Measurements from ENCODE around the gene DOCK1.

Gene DOCK1

GRCh38 chr10:127283017-127283416 is 377.8 kb downstream of the DOCK1 start:
- no peak for TF ChIP-seq GATA2 (IDR thresholded peaks at IDR 0.05; ENCODE audit: low read depth, low read length)
- no peak for TF ChIP-seq GATA3 (IDR thresholded peaks at IDR 0.05; ENCODE audit: low read depth, low read length)

GRCh38 chr10:127283576-127283975 is 378.3 kb downstream of the DOCK1 start:
- TF ChIP-seq GATA3 (IDR thresholded peaks at IDR 0.05; ENCODE audit: low read depth, low read length), result no peak
- TF ChIP-seq GATA2 (IDR thresholded peaks at IDR 0.05; ENCODE audit: low read depth, low read length), result no peak

GRCh38 chr10:127290850-127291249 is 385.6 kb downstream of the DOCK1 start:
- no peak for TF ChIP-seq GATA3 (IDR thresholded peaks at IDR 0.05; ENCODE audit: low read depth, low read length)
- TF ChIP-seq GATA2 (IDR thresholded peaks at IDR 0.05; ENCODE audit: low read depth, low read length), result no peak

GRCh38 chr10:127291329-127291728 is 386.1 kb downstream of the DOCK1 start:
- no peak for TF ChIP-seq GATA3 (IDR thresholded peaks at IDR 0.05; ENCODE audit: low read depth, low read length)
- no peak for TF ChIP-seq GATA2 (IDR thresholded peaks at IDR 0.05; ENCODE audit: low read depth, low read length)

- no peak for TF ChIP-seq GATA3 (IDR thresholded peaks at IDR 0.05; ENCODE audit: low read depth, low read length)
- TF ChIP-seq GATA2 (IDR thresholded peaks at IDR 0.05; ENCODE audit: low read depth, low read length), result no peak
Measured at GRCh38 chr10:127292888-127293287, 387.7 kb downstream of the DOCK1 start.

GRCh38 chr10:127293640-127294039 is 388.4 kb downstream of the DOCK1 start:
- no peak for TF ChIP-seq GATA2 (IDR thresholded peaks at IDR 0.05; ENCODE audit: low read depth, low read length)
- no peak for TF ChIP-seq GATA3 (IDR thresholded peaks at IDR 0.05; ENCODE audit: low read depth, low read length)

GRCh38 chr10:127296696-127297095 is 391.5 kb downstream of the DOCK1 start:
- TF ChIP-seq GATA3 (IDR thresholded peaks at IDR 0.05; ENCODE audit: low read depth, low read length) (no peak), GATA2 (IDR thresholded peaks at IDR 0.05; ENCODE audit: low read depth, low read length) (no peak)

- no peak for TF ChIP-seq GATA2 (IDR thresholded peaks at IDR 0.05; ENCODE audit: low read depth, low read length)
Measured at GRCh38 chr10:127298381-127298780, 393.2 kb downstream of the DOCK1 start.

- TF ChIP-seq GATA3 (IDR thresholded peaks at IDR 0.05; ENCODE audit: low read depth, low read length) (no peak), GATA2 (IDR thresholded peaks at IDR 0.05; ENCODE audit: low read depth, low read length) (no peak)
Measured at GRCh38 chr10:127299956-127300689, 394.9 kb downstream of the DOCK1 start.

GRCh38 chr10:127300868-127301321 is 395.7 kb downstream of the DOCK1 start:
- TF ChIP-seq GATA3 (IDR thresholded peaks at IDR 0.05; ENCODE audit: low read depth, low read length), result no peak
- no peak for TF ChIP-seq GATA2 (IDR thresholded peaks at IDR 0.05; ENCODE audit: low read depth, low read length)

- TF ChIP-seq GATA3 (IDR thresholded peaks at IDR 0.05; ENCODE audit: low read depth, low read length) (no peak), GATA2 (IDR thresholded peaks at IDR 0.05; ENCODE audit: low read depth, low read length) (no peak)
Measured at GRCh38 chr10:127302343-127302742, 397.1 kb downstream of the DOCK1 start.

GRCh38 chr10:127303105-127303504 is 397.9 kb downstream of the DOCK1 start:
- TF ChIP-seq GATA2 (IDR thresholded peaks at IDR 0.05; ENCODE audit: low read depth, low read length), result no peak
- TF ChIP-seq GATA3 (IDR thresholded peaks at IDR 0.05; ENCODE audit: low read depth, low read length), result no peak

GRCh38 chr10:127303746-127304145 is 398.5 kb downstream of the DOCK1 start:
- TF ChIP-seq GATA2 (IDR thresholded peaks at IDR 0.05; ENCODE audit: low read depth, low read length) (no peak), GATA3 (IDR thresholded peaks at IDR 0.05; ENCODE audit: low read depth, low read length) (no peak)

- no peak for TF ChIP-seq GATA3 (IDR thresholded peaks at IDR 0.05; ENCODE audit: low read depth, low read length)
- no peak for TF ChIP-seq GATA2 (IDR thresholded peaks at IDR 0.05; ENCODE audit: low read depth, low read length)
Measured at GRCh38 chr10:127306479-127306878, 401.3 kb downstream of the DOCK1 start.

GRCh38 chr10:127307338-127307737 is 402.1 kb downstream of the DOCK1 start:
- TF ChIP-seq GATA3 (IDR thresholded peaks at IDR 0.05; ENCODE audit: low read depth, low read length), result no peak
- TF ChIP-seq GATA2 (IDR thresholded peaks at IDR 0.05; ENCODE audit: low read depth, low read length), result no peak
